22Rv1 (cell line): ENCODE data around the gene PDLIM5.

ENCODE experiments used
- CTCF ChIP-seq: fragments of 450-650 bp; IDR thresholded peaks from 2 replicates; pipeline ENCODE4 v1.5.1; 2017; ENCODE audit warnings: mild to moderate bottlenecking
- ZFX ChIP-seq: fragments of 450-650 bp; IDR thresholded peaks from 2 replicates; pipeline ENCODE4 v1.6.1; 2017; ENCODE audit warnings: antibody characterized with exemption, borderline replicate concordance

GRCh38 chr4:94511591-94511990 is 59.8 kb downstream of the PDLIM5 start:
- TF ChIP-seq CTCF (no peak), ZFX (no peak)
